Parathyroid adenoma (tissue), 2 donors: ENCODE data around the gene ADAM12.
"Not testable (repeated sequence)": the region's sequence is repeated elsewhere in the genome, so short reads cannot be mapped to it uniquely, and the experiment has no call there.

Source experiments
- H2AFZ ChIP-seq: fragments of 300-600 bp; sonication (generic); one replicate; pipeline ENCODE4 v1.7.0; 2017; ENCODE audit warnings: antibody characterized with exemption, mild to moderate bottlenecking
- H3K27ac ChIP-seq: fragments of 300-600 bp; sonication (generic); one replicate; pipeline ENCODE4 v1.7.0; 2017
- H3K27me3 ChIP-seq: fragments of 300-600 bp; sonication (generic); one replicate; pipeline ENCODE4 v1.7.0; 2017; ENCODE audit warnings: low read length; ENCODE audit not compliant: control insufficient read depth, insufficient read depth
- H3K36me3 ChIP-seq: fragments of 300-600 bp; sonication (generic); one replicate; pipeline ENCODE4 v1.7.0; 2017; ENCODE audit warnings: low read length; ENCODE audit not compliant: control insufficient read depth, insufficient read depth
- H3K4me1 ChIP-seq: fragments of 300-600 bp; sonication (generic); one replicate; pipeline ENCODE4 v1.7.0; 2017; ENCODE audit warnings: control low read depth
- H3K4me2 ChIP-seq: fragments of 300-600 bp; sonication (generic); one replicate; pipeline ENCODE4 v1.7.0; 2017; ENCODE audit warnings: low read length
- H3K4me3 ChIP-seq: fragments of 300-600 bp; sonication (generic); one replicate; pipeline ENCODE4 v1.7.0; 2017; ENCODE audit warnings: low read depth, low read length
- H3K79me2 ChIP-seq: fragments of 300-600 bp; sonication (generic); one replicate; pipeline ENCODE4 v1.7.0; 2017; ENCODE audit warnings: control low read depth
- H3K9ac ChIP-seq: fragments of 300-600 bp; sonication (generic); one replicate; pipeline ENCODE4 v1.7.0; 2017; ENCODE audit warnings: mild to moderate bottlenecking
- H3K9me3 ChIP-seq: fragments of 300-600 bp; sonication (generic); one replicate; pipeline ENCODE4 v1.7.0; 2017; ENCODE audit warnings: low read length; ENCODE audit not compliant: control insufficient read depth
- TF ChIP-seq, protein P1 (sequence below): fragments of 300-600 bp; sonication (generic); IDR thresholded peaks from one replicate; pipeline ENCODE4 v1.7.0; 2017; ENCODE audit warnings: antibody characterized with exemption, mild to moderate bottlenecking
- donor health status: primary hyperparathyroidism.

The ADAM12 gene

DNA sequence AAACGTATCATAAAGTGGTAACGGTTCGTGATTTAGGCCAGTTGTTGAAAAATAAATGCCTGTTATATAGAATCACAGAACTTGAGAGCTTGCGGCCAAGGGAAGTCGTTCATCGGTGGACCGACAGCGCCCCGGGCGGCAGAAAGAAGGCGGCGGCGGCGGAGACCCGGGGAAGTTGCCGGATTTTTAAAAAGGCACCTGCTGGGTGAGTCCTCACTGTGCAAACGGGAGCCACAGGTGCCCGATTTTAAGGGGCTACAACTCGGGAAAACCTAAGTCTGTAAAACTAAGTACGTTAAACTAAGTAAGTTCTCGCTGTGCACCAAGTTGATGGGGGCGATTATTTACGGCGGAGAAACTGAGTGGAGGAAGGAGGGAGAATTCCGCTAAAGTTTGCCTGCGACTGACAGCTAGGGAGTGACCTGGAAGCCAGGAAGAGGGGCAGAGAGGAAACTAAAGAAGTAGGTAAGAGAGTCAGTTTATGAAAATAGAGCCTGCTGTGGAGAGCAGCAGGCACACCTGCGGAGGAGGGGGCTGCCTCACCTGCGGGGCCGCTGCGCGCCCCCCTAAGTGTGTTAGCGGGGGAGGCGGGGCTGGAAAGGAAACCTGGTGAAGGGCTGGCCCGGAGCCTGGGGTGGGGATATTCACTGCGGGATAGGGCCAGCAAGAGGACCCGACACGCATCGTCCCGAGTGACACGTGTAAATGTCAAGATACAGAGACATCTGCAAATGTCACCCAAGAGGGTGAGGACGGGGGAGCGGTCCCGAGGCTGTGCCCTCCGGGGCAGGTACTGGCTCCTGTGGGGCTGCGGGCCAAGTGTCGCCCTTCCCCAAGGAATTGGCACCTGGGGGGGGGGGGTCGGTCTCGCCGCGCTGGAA is 996 bp downstream of the ADAM12 start:
- no peak overlapping the region for H3K27ac ChIP-seq
- no peaks in the 10 kb centered on the region for H3K4me1 ChIP-seq
- H2AFZ ChIP-seq = no peak overlapping the region
- TF ChIP-seq, protein P1, sequence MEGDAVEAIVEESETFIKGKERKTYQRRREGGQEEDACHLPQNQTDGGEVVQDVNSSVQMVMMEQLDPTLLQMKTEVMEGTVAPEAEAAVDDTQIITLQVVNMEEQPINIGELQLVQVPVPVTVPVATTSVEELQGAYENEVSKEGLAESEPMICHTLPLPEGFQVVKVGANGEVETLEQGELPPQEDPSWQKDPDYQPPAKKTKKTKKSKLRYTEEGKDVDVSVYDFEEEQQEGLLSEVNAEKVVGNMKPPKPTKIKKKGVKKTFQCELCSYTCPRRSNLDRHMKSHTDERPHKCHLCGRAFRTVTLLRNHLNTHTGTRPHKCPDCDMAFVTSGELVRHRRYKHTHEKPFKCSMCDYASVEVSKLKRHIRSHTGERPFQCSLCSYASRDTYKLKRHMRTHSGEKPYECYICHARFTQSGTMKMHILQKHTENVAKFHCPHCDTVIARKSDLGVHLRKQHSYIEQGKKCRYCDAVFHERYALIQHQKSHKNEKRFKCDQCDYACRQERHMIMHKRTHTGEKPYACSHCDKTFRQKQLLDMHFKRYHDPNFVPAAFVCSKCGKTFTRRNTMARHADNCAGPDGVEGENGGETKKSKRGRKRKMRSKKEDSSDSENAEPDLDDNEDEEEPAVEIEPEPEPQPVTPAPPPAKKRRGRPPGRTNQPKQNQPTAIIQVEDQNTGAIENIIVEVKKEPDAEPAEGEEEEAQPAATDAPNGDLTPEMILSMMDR = peak; percentile 52
- no peak overlapping the region for H3K9ac ChIP-seq
- no peaks in the 10 kb centered on the region for H3K36me3 ChIP-seq
- H3K9me3 ChIP-seq = no peaks in the 10 kb centered on the region
- H3K4me3 ChIP-seq = peak overlapping the region; percentile 26
- H3K79me2 ChIP-seq = no peaks in the 10 kb centered on the region
- no peaks in the 10 kb centered on the region for H3K27me3 ChIP-seq
- H3K4me2 ChIP-seq = peak overlapping the region; percentile 68

DNA sequence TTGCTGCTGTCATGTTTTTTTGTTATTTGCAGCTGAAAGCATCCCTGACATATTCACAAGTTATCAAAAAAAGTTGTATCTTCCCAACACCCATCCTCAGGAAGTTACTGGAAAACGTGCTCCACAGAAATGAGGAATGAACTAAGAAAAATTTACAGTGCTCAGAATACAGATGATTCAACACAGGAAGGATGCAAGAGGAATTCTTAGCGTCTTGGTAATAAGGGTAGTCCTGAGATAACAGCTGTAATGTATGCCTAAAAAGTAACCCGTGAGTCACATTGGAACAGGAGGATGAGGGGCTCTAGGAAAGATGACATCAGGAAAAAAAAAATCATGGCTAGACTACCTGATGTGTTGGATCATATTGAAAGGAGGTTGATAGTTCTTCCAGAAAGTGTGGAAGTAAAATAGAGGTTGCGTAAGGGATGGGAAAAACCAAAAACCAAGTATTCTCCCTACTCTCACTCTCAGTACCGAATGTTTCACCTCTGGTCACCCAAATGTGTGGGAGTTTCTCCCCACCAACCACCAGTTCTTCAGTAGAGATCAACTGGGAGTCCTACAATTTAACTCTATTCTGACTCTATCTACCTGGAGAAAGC is 3.9 kb downstream of the ADAM12 start:
- Histone ChIP-seq H3K27ac (no peak overlapping the region), H3K4me3 (no peak overlapping the region), H3K9ac (no peak overlapping the region), H3K4me2 (no peak overlapping the region), H3K4me1 (no peaks in the 10 kb centered on the region), H3K9me3 (no peaks in the 10 kb centered on the region), H3K36me3 (no peaks in the 10 kb centered on the region), H3K27me3 (no peaks in the 10 kb centered on the region), H2AFZ (no peak overlapping the region), H3K79me2 (no peaks in the 10 kb centered on the region)
- TF ChIP-seq, protein P1 = no peak

DNA sequence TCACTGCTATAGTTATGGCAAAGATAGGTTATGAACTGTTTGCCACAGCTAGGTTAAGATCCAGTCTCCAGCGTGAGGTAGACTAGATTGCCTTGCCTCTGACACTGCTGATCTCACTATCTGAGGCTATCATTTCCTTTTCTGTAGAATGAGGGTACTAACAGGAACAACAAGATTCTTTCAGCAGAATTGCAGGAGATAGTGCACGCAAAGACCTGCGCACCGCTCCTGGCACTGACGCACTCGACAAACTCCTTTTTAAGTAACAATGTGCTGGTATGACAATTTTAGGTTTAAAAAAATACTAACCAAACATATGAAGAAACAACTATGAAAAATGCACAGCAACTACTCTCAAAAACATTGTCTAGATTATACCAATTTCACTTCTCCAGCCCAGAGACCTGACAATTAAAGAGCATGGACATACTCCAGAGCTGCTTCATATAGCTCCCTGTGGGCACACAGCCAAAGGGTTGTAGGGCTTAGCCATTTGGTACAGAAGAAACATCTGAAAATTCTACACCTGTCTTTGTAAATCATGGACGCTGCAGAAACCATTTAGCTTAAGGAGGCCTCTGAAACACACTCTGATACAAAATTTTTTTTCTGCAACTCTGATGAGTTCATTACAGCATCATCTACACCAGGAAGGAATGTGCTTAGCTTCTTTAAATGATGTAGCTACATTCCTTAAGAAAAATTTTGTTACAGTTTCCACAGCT is 7.8 kb downstream of the ADAM12 start:
- H3K4me3 ChIP-seq = no peak overlapping the region
- H3K27me3 ChIP-seq = no peaks in the 10 kb centered on the region
- no peak overlapping the region for H3K4me2 ChIP-seq
- H3K9ac ChIP-seq = no peak overlapping the region
- H3K79me2 ChIP-seq = no peaks in the 10 kb centered on the region
- no peaks in the 10 kb centered on the region for H3K9me3 ChIP-seq
- no peaks in the 10 kb centered on the region for H3K36me3 ChIP-seq
- no peaks in the 10 kb centered on the region for H3K4me1 ChIP-seq
- no peak overlapping the region for H2AFZ ChIP-seq
- no peak overlapping the region for H3K27ac ChIP-seq
- TF ChIP-seq, protein P1 = no peak

DNA sequence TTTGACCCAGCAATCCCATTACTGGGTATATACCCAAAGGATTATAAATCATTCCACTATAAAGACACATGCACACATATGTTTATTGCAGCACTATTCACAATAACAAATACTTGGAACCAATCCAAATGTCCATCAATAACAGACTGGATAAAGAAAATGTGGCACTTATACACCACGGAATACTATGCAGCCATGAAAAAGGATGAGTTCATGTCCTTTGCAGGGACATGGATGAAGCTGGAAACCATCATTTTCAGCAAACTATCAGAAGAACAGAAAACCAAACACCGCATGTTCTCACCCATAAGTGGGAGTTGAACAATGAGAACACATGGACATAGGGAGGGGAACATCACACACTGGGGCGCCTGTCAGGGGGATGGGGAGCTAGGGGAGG is 9.1 kb downstream of the ADAM12 start:
- not testable (repeated sequence) for H3K36me3 ChIP-seq, H3K4me2 ChIP-seq, H3K27ac ChIP-seq, H3K9ac ChIP-seq, H3K4me3 ChIP-seq, H3K79me2 ChIP-seq, H2AFZ ChIP-seq, H3K4me1 ChIP-seq, H3K9me3 ChIP-seq, H3K27me3 ChIP-seq

DNA sequence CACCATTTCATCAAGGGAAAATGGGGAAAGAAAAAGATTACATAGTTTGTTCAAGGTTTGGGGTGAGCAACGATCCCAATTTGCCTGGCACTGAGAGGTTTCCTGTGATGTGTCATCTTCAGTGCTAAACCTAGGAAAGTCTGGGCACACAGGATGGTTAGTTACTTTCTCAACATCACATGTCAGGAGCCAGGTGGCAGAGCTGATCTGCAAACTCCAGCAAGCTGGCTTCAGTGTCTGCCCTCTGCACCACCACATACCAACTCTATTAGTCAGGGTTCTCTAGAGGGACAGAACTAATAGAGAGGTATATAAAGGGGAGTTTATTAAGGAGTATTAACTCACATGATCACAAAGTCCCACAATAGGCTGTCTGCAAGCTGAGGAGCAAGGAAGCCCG is 11.3 kb downstream of the ADAM12 start:
- no peak overlapping the region for H2AFZ ChIP-seq
- H3K4me1 ChIP-seq = no peaks in the 10 kb centered on the region
- H3K36me3 ChIP-seq = no peaks in the 10 kb centered on the region
- no peak overlapping the region for H3K4me3 ChIP-seq
- H3K79me2 ChIP-seq = no peaks in the 10 kb centered on the region
- H3K27ac ChIP-seq = no peak overlapping the region
- H3K4me2 ChIP-seq = no peak overlapping the region
- TF ChIP-seq, protein P1 = no peak
- H3K9ac ChIP-seq = no peak overlapping the region
- H3K27me3 ChIP-seq = no peaks in the 10 kb centered on the region
- H3K9me3 ChIP-seq = no peaks in the 10 kb centered on the region
